ENCODE measurements around the gene ASPSCR1. TPM values are rescaled to one million over a fixed set of nuclear protein-coding genes. Genes with fewer than 3 reads are reported as not detected.

The ASPSCR1 gene
- total and polyA plus RNA-seq, 2 donors (not counting 1 experiment from before 2014, with no cell fraction given) = 6.3 to 35.7 TPM

DNA sequence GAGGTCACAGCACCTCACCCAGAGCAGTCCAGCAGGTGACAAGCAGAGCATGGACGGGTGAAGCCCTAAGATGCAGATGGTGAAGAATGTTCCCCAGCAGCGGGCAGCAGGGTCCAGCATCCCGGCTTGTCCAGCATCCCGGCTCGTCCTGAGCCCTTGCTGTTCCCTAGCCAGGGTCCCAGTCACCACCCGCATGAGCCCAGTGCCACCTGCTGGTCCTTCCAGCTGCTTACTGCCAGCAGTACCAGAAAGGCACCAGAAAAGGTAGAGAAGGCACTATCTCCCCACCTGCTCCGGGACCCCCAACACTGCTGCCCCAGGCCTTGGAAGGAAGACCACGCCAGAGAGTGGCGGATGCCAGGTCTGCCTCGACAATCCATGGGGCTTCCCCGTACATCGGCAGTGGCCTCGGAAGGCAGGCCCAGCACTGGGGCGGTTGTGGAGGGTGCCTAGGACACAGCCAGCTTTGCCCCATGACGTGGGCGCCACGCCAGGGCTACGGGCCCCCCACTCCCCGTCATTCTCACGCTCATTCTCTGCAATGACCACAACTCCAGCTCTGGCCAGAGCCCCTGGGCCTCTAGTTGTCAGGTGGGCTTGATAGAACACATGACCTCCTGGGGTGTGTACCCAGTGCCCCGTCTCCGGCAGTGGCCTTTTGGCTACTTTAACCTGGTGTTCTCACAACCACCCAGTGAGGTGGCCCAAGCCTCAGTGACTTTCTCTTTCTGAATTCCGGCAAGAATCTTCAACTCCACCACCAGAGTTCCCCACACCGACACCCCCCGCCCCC lies 43.9 kb downstream of the ASPSCR1 start:
- H3K79me2 ChIP-seq (ENCODE audit: control insufficient read depth, insufficient read depth, low read length) = peaks cover 7% of the 10 kb centered on the region
- H3K4me2 ChIP-seq (ENCODE audit: extremely low read depth, insufficient read depth, low read length) = peak overlapping the region; percentile 89
- H3K9me3 ChIP-seq (ENCODE audit: control insufficient read depth, insufficient read depth, low read depth, low read length) = no peaks in the 10 kb centered on the region
- H2AFZ ChIP-seq (ENCODE audit: low read length) = no peak overlapping the region
- H3K27ac ChIP-seq (ENCODE audit: insufficient read depth, low read length) = peak overlapping the region; percentile 68
- peaks cover 13% of the 10 kb centered on the region for H3K4me1 ChIP-seq (ENCODE audit: control insufficient read depth, extremely low read depth, insufficient read depth, low read length)
- TF ChIP-seq, protein P1, sequence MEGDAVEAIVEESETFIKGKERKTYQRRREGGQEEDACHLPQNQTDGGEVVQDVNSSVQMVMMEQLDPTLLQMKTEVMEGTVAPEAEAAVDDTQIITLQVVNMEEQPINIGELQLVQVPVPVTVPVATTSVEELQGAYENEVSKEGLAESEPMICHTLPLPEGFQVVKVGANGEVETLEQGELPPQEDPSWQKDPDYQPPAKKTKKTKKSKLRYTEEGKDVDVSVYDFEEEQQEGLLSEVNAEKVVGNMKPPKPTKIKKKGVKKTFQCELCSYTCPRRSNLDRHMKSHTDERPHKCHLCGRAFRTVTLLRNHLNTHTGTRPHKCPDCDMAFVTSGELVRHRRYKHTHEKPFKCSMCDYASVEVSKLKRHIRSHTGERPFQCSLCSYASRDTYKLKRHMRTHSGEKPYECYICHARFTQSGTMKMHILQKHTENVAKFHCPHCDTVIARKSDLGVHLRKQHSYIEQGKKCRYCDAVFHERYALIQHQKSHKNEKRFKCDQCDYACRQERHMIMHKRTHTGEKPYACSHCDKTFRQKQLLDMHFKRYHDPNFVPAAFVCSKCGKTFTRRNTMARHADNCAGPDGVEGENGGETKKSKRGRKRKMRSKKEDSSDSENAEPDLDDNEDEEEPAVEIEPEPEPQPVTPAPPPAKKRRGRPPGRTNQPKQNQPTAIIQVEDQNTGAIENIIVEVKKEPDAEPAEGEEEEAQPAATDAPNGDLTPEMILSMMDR (conservative IDR thresholded peaks at IDR 0.05 in 1 of 2, IDR thresholded peaks at IDR 0.05 in 1 of 2; ENCODE audit: low read depth in 1 of 2, low read length in 2 of 2) = peak; percentile 70 to 89
- no peak for TF ChIP-seq EZH2 (IDR thresholded peaks at IDR 0.05; ENCODE audit: low read length, missing control alignments)
- peak overlapping the region; percentile 62 to 94 (median 74) for H3K4me3 ChIP-seq (replicated peaks in 1 of 4; ENCODE audit: control extremely low read depth in 1 of 4, insufficient read depth in 1 of 4, low read depth in 3 of 4, low read length in 4 of 4)
- H4K20me1 ChIP-seq (ENCODE audit: control insufficient read depth, extremely low read depth, insufficient read depth, low read length) = no peaks in the 10 kb centered on the region
- DNase-seq (ENCODE audit: low read depth in 2 of 2) = peak; percentile 63 to 84
- peaks cover 4% of the 10 kb centered on the region for H3K36me3 ChIP-seq (ENCODE audit: control insufficient read depth, insufficient read depth, low read length)
- no peaks in the 10 kb centered on the region for H3K27me3 ChIP-seq (ENCODE audit: control insufficient read depth, insufficient read depth, low read length)
- H3K9ac ChIP-seq (ENCODE audit: insufficient read depth, low read length) = peak overlapping the region; percentile 21

DNA sequence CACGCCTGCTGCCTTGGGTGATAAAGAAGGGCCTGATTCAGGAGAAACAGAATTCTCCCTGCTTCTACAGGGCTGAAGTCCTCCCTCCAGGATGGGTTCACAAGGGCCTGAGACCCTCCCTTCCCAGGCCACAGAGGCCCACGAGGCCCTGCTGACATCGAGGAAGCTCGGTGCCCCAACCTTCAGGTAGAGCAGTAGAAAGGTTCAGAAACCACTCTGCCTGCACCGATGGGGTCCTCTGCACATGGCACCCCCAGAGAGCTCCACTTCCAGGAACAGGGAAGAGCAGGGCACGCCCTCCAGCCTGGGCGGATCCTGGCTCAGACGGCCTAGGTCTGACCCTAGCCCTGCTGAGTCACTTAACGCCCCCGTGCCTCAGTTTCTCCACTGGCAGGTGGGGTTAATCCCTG lies 44.5 kb downstream of the ASPSCR1 start:
- H3K36me3 ChIP-seq (ENCODE audit: control insufficient read depth, insufficient read depth, low read length) = peaks cover 4% of the 10 kb centered on the region
- H3K9me3 ChIP-seq (ENCODE audit: control insufficient read depth, insufficient read depth, low read depth, low read length) = no peaks in the 10 kb centered on the region
- no peaks in the 10 kb centered on the region for H3K27me3 ChIP-seq (ENCODE audit: control insufficient read depth, insufficient read depth, low read length)
- TF ChIP-seq, protein P1 (conservative IDR thresholded peaks at IDR 0.05 in 1 of 2, IDR thresholded peaks at IDR 0.05 in 1 of 2; ENCODE audit: low read depth in 1 of 2, low read length in 2 of 2) = no peak
- TF ChIP-seq EZH2 (IDR thresholded peaks at IDR 0.05; ENCODE audit: low read length, missing control alignments) = no peak
- no peak overlapping the region for H2AFZ ChIP-seq (ENCODE audit: low read length)
- peak overlapping the region; percentile 89 for H3K4me2 ChIP-seq (ENCODE audit: extremely low read depth, insufficient read depth, low read length)
- H3K9ac ChIP-seq (ENCODE audit: insufficient read depth, low read length) = peak overlapping the region; percentile 74
- H4K20me1 ChIP-seq (ENCODE audit: control insufficient read depth, extremely low read depth, insufficient read depth, low read length) = no peaks in the 10 kb centered on the region
- peak overlapping the region; percentile 68 for H3K27ac ChIP-seq (ENCODE audit: insufficient read depth, low read length)
- peak overlapping the region; percentile 62 to 94 (median 74) for H3K4me3 ChIP-seq (replicated peaks in 1 of 4; ENCODE audit: control extremely low read depth in 1 of 4, insufficient read depth in 1 of 4, low read depth in 3 of 4, low read length in 4 of 4)
- DNase-seq (ENCODE audit: low read depth in 2 of 2) = no peak
- H3K4me1 ChIP-seq (ENCODE audit: control insufficient read depth, extremely low read depth, insufficient read depth, low read length) = peaks cover 13% of the 10 kb centered on the region
- peaks cover 7% of the 10 kb centered on the region for H3K79me2 ChIP-seq (ENCODE audit: control insufficient read depth, insufficient read depth, low read length)

DNA sequence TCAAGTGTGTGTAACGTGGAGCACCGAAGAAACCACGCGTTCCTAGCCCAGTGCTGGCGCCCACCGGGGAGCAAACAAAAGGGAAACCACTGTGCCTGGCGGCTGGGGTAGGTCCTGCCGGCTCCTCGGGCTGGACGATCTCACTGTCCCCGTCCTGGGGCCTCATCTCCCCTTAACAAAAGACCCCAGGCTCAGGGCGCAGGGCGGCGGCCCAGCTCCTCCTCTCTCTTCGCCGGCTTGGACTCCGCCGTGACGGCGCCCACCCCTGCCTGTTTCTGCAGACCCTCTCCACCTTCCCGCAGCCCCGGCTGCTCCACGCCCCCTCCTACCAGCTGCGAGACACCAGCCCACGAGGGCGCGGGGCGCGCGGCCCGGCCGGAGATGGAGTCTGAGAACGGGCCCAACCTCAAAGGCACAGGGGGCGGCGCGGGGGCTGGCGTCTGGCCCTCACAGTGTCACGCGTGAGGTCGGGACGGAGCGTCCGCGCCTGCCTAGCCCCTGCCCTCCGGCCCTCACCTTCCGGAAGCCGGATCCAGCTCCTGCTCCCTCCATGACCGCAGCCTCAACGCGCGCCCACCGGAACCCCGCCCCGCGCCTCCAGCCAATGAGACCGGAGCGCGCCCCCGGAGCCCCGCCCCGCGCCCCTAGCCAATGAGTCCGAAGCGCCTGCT lies 45.0 kb downstream of the ASPSCR1 start, which contains the start of gene CENPX:
CENPX (minus strand) TSS at position 569 of the 671 bp plus-strand sequence; CDS start at position 552, 17 bp downstream.
- no peak for DNase-seq (ENCODE audit: low read depth in 2 of 2)
- H3K27ac ChIP-seq (ENCODE audit: insufficient read depth, low read length) = peak within 1 kb of the TSS; percentile 68
- TF ChIP-seq, protein P1 (conservative IDR thresholded peaks at IDR 0.05 in 1 of 2, IDR thresholded peaks at IDR 0.05 in 1 of 2; ENCODE audit: low read depth in 1 of 2, low read length in 2 of 2) = no peak
- no peak for TF ChIP-seq EZH2 (IDR thresholded peaks at IDR 0.05; ENCODE audit: low read length, missing control alignments)

More for the DNA sequence above, 45.0 kb downstream of the ASPSCR1 start, which contains the start of gene CENPX:
- Histone ChIP-seq H3K9ac (ENCODE audit: insufficient read depth, low read length) (peak within 1 kb of the TSS; percentile 74), H2AFZ (ENCODE audit: low read length) (peak within 1 kb of the TSS; percentile 71), H3K4me2 (ENCODE audit: extremely low read depth, insufficient read depth, low read length) (peak within 1 kb of the TSS; percentile 93), H3K79me2 (ENCODE audit: control insufficient read depth, insufficient read depth, low read length) (peaks cover 7% of the 10 kb centered on the region), H4K20me1 (ENCODE audit: control insufficient read depth, extremely low read depth, insufficient read depth, low read length) (no peaks in the 10 kb centered on the region), H3K36me3 (ENCODE audit: control insufficient read depth, insufficient read depth, low read length) (peaks cover 2% of the 10 kb centered on the region), H3K4me3 (replicated peaks in 1 of 4; ENCODE audit: control extremely low read depth in 1 of 4, insufficient read depth in 1 of 4, low read depth in 3 of 4, low read length in 4 of 4) (peak within 1 kb of the TSS; percentile 62 to 94 (median 80)), H3K4me1 (ENCODE audit: control insufficient read depth, extremely low read depth, insufficient read depth, low read length) (peaks cover 13% of the 10 kb centered on the region), H3K27me3 (ENCODE audit: control insufficient read depth, insufficient read depth, low read length) (no peaks in the 10 kb centered on the region), H3K9me3 (ENCODE audit: control insufficient read depth, insufficient read depth, low read depth, low read length) (no peaks in the 10 kb centered on the region)
